ENCODE data around the gene IPO11. TPM values are rescaled to one million over a fixed set of nuclear protein-coding genes. Genes with fewer than 3 reads are reported as not detected.
"Not testable (repeated sequence)": the region's sequence is repeated elsewhere in the genome, so short reads cannot be mapped to it uniquely, and the experiment has no call there.

IPO11 gene
- total RNA-seq, 1 experiment from 2014 or later = 32.0 TPM

DNA sequence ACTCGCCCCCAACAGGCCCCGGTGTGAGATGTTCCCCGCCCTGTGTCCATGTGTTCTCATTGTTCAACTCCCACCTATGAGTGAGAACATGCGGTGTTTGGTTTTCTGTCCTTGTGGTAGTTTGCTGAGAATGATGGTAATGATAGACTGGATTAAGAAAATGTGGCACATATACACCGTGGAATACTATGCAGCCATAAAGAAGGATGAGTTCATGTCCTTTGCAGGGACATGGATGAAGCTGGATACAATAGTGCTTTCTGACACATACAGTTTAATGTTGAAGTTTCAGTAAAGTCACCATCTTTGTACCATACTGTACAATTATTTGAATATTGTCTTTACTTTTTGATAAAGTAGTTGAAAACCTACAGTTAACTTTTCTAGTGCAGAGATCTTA lies 96.2 kb downstream of the IPO11 start:
- H3K9me3 ChIP-seq (replicated peaks); H3K4me3 ChIP-seq; H3K36me3 ChIP-seq; H3K4me1 ChIP-seq (replicated peaks); H3K27me3 ChIP-seq (replicated peaks); H3K27ac ChIP-seq; DNase-seq (ENCODE audit: low read depth in 1 of 2, low spot score in 2 of 2): not testable (repeated sequence)

DNA sequence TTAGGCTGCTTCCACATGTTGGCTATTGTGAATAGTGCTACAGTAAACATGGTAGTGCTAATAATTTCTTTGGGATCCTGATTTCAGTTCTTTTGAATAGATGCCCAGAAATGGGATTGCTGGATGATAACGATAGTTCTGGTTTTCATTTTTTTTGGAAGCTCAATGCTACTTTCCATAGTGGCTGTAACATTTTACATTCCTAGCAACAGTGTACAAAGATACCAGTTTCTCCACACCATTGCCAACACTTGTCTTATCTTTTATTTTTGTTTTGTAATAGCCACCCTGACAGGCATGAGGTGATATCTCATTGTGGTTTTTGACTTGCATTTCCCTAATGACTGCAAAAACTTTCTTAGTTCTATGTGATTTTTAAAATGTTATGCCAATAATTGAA lies 97.2 kb downstream of the IPO11 start:
- Histone ChIP-seq H3K27me3 (replicated peaks) (no peaks in the 10 kb centered on the region), H3K4me1 (replicated peaks) (no peaks in the 10 kb centered on the region)
- DNase-seq (ENCODE audit: low read depth in 1 of 2, low spot score in 2 of 2) = no peak

DNA sequence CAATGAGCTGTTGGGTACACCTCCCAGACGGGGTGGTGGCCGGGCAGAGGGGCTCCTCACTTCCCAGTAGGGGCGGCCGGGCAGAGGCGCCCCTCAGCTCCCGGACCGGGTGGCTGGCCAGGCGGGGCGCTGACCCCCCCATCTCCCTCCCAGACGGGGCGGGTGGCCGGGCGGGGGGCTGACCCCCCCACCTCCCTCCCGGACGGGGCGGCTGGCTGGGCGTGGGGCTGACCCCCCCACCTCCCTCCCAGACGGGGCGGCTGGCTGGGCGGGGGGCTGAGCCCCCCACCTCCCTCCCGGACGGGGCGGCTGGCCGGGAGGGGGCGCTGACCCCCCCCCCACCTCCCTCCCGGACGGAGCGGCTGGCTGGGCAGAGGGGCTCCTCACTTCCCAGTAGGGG lies 100.5 kb downstream of the IPO11 start:
- not testable (repeated sequence) for DNase-seq (ENCODE audit: low read depth in 1 of 2, low spot score in 2 of 2); H3K4me3 ChIP-seq; H3K27ac ChIP-seq; H3K4me1 ChIP-seq (replicated peaks); H3K27me3 ChIP-seq (replicated peaks); H3K36me3 ChIP-seq; H3K9me3 ChIP-seq (replicated peaks)

More for the DNA sequence above, 97.2 kb downstream of the IPO11 start:
- Histone ChIP-seq H3K36me3 (peaks cover 7% of the 10 kb centered on the region; the same call in 1 of the 2 replicates), H3K9me3 (replicated peaks) (no peaks in the 10 kb centered on the region), H3K27ac (no peak overlapping the region), H3K4me3 (no peak overlapping the region)

DNA sequence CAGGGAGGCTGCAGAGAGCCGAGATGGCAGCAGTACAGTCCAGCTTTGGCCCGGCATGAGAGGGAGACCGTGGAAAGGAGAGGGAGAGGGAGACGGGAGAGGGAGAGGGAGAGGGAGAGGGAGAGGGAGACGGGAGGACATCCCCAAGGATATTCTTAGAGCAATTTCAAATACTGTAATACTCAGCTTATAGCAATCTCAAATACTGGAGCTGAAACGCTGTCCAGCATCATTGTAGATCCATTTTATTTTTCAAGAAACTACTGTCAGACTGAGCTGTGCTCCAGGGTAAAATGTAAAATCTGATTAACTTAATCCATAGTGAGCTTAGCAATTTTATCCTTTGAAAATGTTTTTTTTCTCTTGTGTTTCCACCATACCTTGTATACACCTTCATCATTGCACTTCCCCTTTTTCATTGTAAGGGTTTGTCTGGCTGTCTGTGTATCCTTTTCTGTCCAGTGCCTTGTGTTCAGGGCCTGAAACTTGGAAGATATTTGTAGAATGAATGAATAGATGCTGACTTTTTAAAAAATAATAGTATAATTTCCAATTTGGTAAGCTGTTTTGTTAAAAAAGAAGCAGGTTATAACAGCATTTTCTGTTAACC lies 102.1 kb downstream of the IPO11 start:
- peaks cover 4% of the 10 kb centered on the region for H3K36me3 ChIP-seq
- DNase-seq (ENCODE audit: low read depth in 1 of 2, low spot score in 2 of 2) = no peak
- no peak overlapping the region for H3K4me3 ChIP-seq
- no peaks in the 10 kb centered on the region for H3K9me3 ChIP-seq (replicated peaks)
- no peaks in the 10 kb centered on the region for H3K27me3 ChIP-seq (replicated peaks)
- H3K4me1 ChIP-seq (replicated peaks) = no peaks in the 10 kb centered on the region
- no peak overlapping the region for H3K27ac ChIP-seq

DNA sequence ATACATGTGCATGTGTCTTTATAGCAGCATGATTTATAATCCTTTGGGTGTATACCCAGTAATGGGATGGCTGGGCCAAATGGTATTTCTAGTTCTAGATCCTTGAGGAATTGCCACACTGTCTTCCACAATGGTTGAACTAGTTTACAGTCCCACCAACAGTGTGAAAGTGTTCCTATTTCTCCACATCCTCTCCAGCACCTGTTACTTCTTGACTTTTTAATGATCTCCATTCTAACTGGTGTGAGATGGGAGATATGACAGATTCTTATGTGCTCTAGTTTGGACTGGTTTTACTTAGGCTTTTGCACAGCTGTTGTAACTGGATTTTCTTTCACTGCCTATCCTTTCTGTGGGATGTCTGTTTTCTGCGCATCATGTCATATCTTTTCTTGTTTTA lies 108.2 kb downstream of the IPO11 start:
- H3K27ac ChIP-seq; H3K27me3 ChIP-seq (replicated peaks); DNase-seq (ENCODE audit: low read depth in 1 of 2, low spot score in 2 of 2); H3K9me3 ChIP-seq (replicated peaks); H3K36me3 ChIP-seq; H3K4me1 ChIP-seq (replicated peaks); H3K4me3 ChIP-seq: not testable (repeated sequence)

DNA sequence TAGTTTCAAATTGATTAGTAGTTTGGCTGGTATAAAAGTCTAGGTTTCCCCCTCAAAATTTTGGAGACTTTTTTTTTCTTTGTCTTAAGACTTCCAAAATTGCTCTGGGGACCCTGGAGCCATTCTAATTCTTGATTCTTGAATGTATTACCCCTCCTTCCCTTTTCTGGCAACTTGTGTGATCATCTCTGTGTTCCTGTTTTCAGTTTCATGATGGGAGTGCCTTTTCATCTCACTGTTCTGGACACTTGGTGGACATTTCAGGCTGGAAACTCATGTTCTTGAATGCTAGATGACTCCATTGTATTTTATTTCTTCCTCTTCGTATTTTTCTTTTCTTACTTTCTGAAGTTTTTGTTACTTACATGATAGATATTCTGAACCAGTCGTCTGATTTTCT lies 108.8 kb downstream of the IPO11 start:
- peaks cover 7% of the 10 kb centered on the region for H3K36me3 ChIP-seq
- H3K9me3 ChIP-seq (replicated peaks) = no peaks in the 10 kb centered on the region
- no peak overlapping the region for H3K4me3 ChIP-seq
- H3K27ac ChIP-seq = no peak overlapping the region
- no peaks in the 10 kb centered on the region for H3K27me3 ChIP-seq (replicated peaks)
- no peaks in the 10 kb centered on the region for H3K4me1 ChIP-seq (replicated peaks)
- DNase-seq (ENCODE audit: low read depth in 1 of 2, low spot score in 2 of 2) = no peak

DNA sequence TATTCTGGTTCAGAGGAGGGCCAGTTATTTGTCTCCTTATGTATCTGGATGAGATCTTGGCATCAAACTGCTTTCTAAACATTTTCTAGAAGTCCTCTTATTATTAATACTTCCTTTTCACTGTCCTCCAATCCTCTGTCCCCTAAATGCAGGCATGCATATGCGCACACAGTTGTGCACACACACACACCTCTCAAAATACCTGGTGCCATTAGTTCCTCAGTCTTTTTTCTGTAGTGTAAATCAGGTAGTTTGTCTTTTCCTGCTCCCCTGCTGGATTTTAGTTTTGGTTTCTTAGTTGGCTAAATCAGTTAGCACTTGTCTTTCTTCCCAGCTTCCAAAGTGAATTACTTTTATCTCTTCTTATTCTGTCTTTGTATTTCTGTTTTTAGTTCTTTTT lies 110.2 kb downstream of the IPO11 start:
- Histone ChIP-seq H3K4me1 (replicated peaks) (no peaks in the 10 kb centered on the region), H3K4me3 (no peak overlapping the region), H3K27me3 (replicated peaks) (no peaks in the 10 kb centered on the region)

DNA sequence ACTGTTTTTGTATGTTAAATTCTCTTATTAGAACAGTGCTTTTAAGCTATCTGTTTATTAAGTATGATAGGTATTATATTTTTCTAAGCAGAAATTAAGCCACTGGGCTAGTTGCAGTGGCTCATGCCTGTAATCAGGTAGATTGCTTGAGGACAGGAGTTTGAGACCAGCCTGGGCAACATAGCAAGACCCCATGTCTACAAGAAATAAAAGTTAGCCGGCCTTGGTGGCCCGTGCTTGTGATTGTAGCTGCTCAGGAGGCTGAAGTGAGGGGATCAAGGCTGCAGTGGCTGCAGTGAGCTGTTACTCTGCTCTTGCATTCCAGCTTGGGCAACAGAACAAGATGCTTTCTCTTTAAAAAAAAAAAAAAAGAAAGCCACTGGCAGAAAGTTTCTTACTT lies 121.0 kb downstream of the IPO11 start:
- Histone ChIP-seq H3K4me3 (no peak overlapping the region), H3K4me1 (replicated peaks) (no peaks in the 10 kb centered on the region), H3K27ac (no peak overlapping the region), H3K36me3 (peaks cover 27% of the 10 kb centered on the region), H3K27me3 (replicated peaks) (no peaks in the 10 kb centered on the region), H3K9me3 (replicated peaks) (no peaks in the 10 kb centered on the region)
- no peak for DNase-seq (ENCODE audit: low read depth in 1 of 2, low spot score in 2 of 2)

More for the DNA sequence above, 110.2 kb downstream of the IPO11 start:
- Histone ChIP-seq H3K36me3 (peaks cover 6% of the 10 kb centered on the region), H3K27ac (no peak overlapping the region), H3K9me3 (replicated peaks) (no peaks in the 10 kb centered on the region)
- no peak for DNase-seq (ENCODE audit: low read depth in 1 of 2, low spot score in 2 of 2)

DNA sequence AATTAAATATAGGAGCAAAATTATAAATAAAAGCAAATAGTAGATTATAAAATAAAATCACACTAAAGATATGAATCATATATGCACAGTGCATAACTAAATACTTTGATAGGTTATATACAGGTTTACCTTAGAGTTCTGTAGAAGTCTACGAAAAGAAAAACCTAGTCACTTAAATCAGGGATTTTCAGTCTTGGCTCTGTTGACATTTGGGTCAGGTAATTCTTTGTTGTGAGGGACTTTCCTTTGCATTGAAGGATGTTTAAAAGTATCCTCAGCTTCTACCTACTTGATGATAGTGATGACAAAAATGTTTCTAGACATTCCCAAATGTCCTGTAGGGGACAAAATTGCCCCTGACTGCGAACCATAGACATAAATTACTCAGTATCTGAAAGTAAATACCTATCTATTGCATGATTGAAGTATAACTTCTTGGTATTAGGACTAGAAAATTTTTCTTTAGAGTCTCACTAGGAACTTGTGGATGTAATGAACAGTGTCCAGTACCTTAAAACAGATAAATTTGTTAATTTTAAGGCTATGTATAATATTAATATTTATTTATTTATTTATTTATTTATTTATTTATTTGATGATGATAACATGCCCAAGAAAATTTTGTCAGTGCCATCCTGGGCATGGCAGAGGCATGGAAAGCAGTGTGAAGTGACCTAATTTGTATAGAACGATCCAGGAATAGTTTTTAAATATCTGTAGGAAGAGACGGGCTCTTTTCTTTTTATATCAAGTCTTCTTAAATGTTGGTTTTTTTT lies 122.1 kb downstream of the IPO11 start:
- no peak overlapping the region for H3K27ac ChIP-seq
- no peak for DNase-seq (ENCODE audit: low read depth in 1 of 2, low spot score in 2 of 2)
- no peak overlapping the region for H3K4me3 ChIP-seq
- H3K36me3 ChIP-seq = peaks cover 25% of the 10 kb centered on the region
- no peaks in the 10 kb centered on the region for H3K27me3 ChIP-seq (replicated peaks)
- H3K9me3 ChIP-seq (replicated peaks) = no peaks in the 10 kb centered on the region
- H3K4me1 ChIP-seq (replicated peaks) = no peaks in the 10 kb centered on the region

DNA sequence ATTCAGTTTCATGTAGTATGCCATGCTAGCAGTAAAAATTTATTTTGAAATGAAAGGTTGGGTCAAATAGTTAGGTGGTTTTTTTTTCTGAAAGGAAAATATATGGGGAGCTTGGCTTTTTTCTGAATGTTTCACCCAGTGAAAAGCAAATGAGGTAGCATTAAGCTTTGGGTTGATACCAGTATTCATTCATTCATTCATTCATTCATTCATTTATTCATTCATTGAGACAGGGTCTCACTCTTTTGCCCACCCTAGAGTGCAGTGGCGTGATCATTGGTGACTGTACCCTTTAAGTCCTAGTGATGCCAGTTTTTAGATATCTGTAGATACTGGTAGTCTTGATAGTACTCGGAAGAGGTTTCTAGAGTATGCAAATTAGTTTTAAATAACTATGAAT lies 123.7 kb downstream of the IPO11 start:
- Histone ChIP-seq H3K27ac (no peak overlapping the region), H3K4me3 (no peak overlapping the region), H3K36me3 (peaks cover 16% of the 10 kb centered on the region), H3K4me1 (replicated peaks) (no peaks in the 10 kb centered on the region), H3K9me3 (replicated peaks) (no peaks in the 10 kb centered on the region), H3K27me3 (replicated peaks) (no peaks in the 10 kb centered on the region)
- DNase-seq (ENCODE audit: low read depth in 1 of 2, low spot score in 2 of 2) = no peak

DNA sequence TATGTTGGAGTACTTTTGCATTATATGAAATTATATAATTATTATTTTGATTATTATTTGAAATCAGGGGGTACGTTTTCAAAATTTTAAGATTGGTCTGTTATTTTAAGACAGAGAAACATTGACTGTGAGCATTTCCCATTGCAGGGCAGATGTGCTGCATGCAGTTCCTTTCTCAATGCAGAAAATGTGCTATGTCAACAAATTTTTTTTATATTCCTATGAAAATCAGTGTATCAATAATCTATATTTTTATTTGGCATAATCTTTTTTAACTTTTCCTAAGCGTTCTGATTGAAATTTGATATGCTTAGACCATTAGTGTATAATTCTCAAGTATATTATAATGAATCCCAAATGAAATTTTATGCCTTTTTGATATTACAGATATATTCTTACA lies 124.2 kb downstream of the IPO11 start:
- Histone ChIP-seq H3K27ac (no peak overlapping the region), H3K36me3 (peaks cover 10% of the 10 kb centered on the region), H3K27me3 (replicated peaks) (no peaks in the 10 kb centered on the region), H3K4me3 (no peak overlapping the region), H3K4me1 (replicated peaks) (no peaks in the 10 kb centered on the region), H3K9me3 (replicated peaks) (no peaks in the 10 kb centered on the region)
- no peak for DNase-seq (ENCODE audit: low read depth in 1 of 2, low spot score in 2 of 2)

DNA sequence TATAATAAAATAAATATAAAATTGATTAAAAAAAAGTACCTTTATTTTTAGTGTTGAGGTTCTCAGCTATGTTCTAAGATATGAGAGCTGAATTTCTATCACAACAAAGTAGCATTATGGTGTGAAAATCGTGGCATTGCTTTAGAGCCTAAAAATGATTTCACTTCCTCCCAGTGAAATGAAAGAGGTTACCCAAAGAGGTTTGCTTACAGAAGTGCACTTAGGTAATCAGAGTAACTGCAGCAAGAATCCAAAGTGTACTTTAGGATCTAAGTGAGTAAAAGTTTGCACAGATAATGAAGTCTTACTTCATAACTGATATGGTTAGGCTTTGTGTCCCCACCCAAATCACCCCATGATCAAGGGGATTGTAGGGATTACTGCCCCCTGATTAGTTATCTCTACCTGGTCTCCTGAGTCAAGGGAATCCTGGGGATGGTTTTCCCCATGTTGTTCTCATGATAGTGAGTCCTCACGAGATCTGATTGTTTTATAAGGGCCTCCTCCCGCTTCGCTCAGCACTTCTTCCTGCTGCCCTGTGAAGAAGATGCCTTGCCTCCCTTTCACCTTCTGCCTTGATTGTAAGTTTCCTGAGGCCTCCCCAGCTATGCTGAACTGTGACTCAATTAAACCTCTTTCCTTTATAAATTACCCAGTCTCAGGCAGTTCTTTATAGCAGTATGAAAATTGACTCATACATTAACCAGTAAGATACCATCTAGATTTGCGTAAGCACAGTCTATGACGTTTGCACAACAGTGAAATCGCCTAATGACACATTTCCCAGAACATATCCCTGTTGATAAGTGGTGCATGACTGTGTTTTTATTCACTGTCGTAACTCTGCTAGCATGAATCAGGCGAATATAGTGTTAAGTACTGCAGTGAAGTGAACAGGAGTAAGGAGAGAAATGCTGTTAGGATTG lies 125.7 kb downstream of the IPO11 start:
- H3K27me3 ChIP-seq (replicated peaks) = no peaks in the 10 kb centered on the region
- H3K9me3 ChIP-seq (replicated peaks) = no peaks in the 10 kb centered on the region
- no peaks in the 10 kb centered on the region for H3K4me1 ChIP-seq (replicated peaks)
- H3K4me3 ChIP-seq = no peak overlapping the region
- no peak for DNase-seq (ENCODE audit: low read depth in 1 of 2, low spot score in 2 of 2)
- H3K27ac ChIP-seq = no peak overlapping the region
- H3K36me3 ChIP-seq = peaks cover 3% of the 10 kb centered on the region; the same call in 1 of the 2 replicates

DNA sequence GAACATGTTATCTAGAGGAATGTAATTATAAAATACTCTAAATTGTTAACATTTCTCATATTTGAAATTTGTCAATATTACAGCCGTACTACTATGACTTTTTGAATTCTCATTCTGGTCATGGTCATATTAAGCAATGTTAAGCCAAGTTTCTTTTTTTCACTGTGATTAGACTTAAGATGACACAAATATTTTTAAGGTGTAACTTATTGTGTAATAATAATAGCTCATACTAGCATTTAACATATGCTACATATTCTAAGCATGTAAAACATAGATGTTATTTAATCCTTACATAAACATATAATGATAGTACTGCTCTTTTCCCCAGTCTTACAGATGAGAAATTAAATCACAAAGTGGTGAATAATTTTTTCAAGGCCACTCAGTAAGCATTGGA lies 130.2 kb downstream of the IPO11 start:
- no peaks in the 10 kb centered on the region for H3K4me1 ChIP-seq (replicated peaks)
- H3K4me3 ChIP-seq = no peak overlapping the region
- peaks cover 6% of the 10 kb centered on the region; the same call in 1 of the 2 replicates for H3K36me3 ChIP-seq
- no peak overlapping the region for H3K27ac ChIP-seq
- no peaks in the 10 kb centered on the region for H3K9me3 ChIP-seq (replicated peaks)
- H3K27me3 ChIP-seq (replicated peaks) = no peaks in the 10 kb centered on the region
- DNase-seq (ENCODE audit: low read depth in 1 of 2, low spot score in 2 of 2) = no peak

Data from SJSA1 (cell line).